ENCODE results near the gene PRR3. TPM values are rescaled to one million over a fixed set of nuclear protein-coding genes. Genes with fewer than 3 reads are reported as not detected.

The PRR3 gene
- total and polyA plus RNA-seq, 2 of the 4 experiments (the other 2 are of a cell fraction) = 7.2 to 17.3 TPM

- peak overlapping the region; percentile 52 for H2AFZ ChIP-seq (replicated peaks; ENCODE audit: low read length, poor library complexity)
- H3K9me1 ChIP-seq (ENCODE audit: insufficient read depth, low read length) = no peaks in the 10 kb centered on the region
- ATAC-seq (ENCODE audit: low read depth) = no peak
- intact Hi-C loops (cut with micrococcal nuclease) = no loop called here
- H3K9me3 ChIP-seq (ENCODE audit: control insufficient read depth, insufficient read depth, low read length) = no peaks in the 10 kb centered on the region
- peak overlapping the region; percentile 60 for H3K18ac ChIP-seq (ENCODE audit: low read depth, low read length)
- dilution Hi-C loops (cut with HindIII; ENCODE audit: low sequenced_read_pairs, unreplicated experiment) = no loop called here
- H3K4me3 ChIP-seq (ENCODE audit: insufficient read depth, low read depth, low read length) = no peak overlapping the region
- H3K36me3 ChIP-seq (ENCODE audit: control insufficient read depth, insufficient read depth, low read length) = no peaks in the 10 kb centered on the region
- H3K4me2 ChIP-seq (ENCODE audit: low read depth, low read length) = no peak overlapping the region
- H3K9ac ChIP-seq (ENCODE audit: low read depth, low read length) = no peak overlapping the region
- no peak overlapping the region for H3K27ac ChIP-seq (ENCODE audit: insufficient read depth, low read length)
- in situ Hi-C loops (cut with MboI; ENCODE audit: low sequenced_read_pairs) = no loop called here
- H2AK9ac ChIP-seq (replicated peaks; ENCODE audit: low read depth, low read length, poor library complexity) = no peak overlapping the region
- peak overlapping the region; percentile 69; the same call in 1 of the 2 replicates for H2BK20ac ChIP-seq (ENCODE audit: low read depth, low read length)
- WGBS, 2 experiments (ENCODE audit: extremely low coverage in 2 of 2, insufficient read length in 1 of 2) = 100% methylated on average over 5 of the region's 6 CpGs; no CpG with 5 or more reads in 1 of the 2 experiments
- peak overlapping the region; percentile 78 for H2BK120ac ChIP-seq (ENCODE audit: low read depth, low read length)
- peak overlapping the region; percentile 95; the same call in 1 of the 2 replicates for H2AK5ac ChIP-seq (ENCODE audit: low read depth, low read length)
- H3K56ac ChIP-seq (ENCODE audit: extremely low read depth, insufficient read depth, low read length) = no peak overlapping the region
- H4K8ac ChIP-seq (ENCODE audit: low read depth in 2 of 2, low read length in 2 of 2) = peak overlapping the region; percentile 30 to 86; a peak in 2 of 4 replicates
- H4K91ac ChIP-seq (ENCODE audit: insufficient read depth, low read depth, low read length) = peak overlapping the region; percentile 72
- TF ChIP-seq POLR2A (IDR thresholded peaks at IDR 0.05; ENCODE audit: low read depth, low read length) (no peak), USF2 (IDR thresholded peaks at IDR 0.05; ENCODE audit: low read depth, low read length) (no peak), CHD1 (IDR thresholded peaks at IDR 0.05; ENCODE audit: low read depth, low read length) (no peak), CTCF (conservative IDR thresholded peaks at IDR 0.05; ENCODE audit: low read depth, low read length) (no peak), CEBPB (IDR thresholded peaks at IDR 0.05; ENCODE audit: low read depth, low read length) (no peak), ELK1 (IDR thresholded peaks at IDR 0.05; ENCODE audit: borderline replicate concordance, low read depth, low read length) (no peak), NFE2L2 (IDR thresholded peaks at IDR 0.05; ENCODE audit: low read depth, low read length) (no peak), RCOR1 (IDR thresholded peaks at IDR 0.05; ENCODE audit: insufficient replicate concordance, low read length) (no peak), SMC3 (IDR thresholded peaks at IDR 0.05; ENCODE audit: low read depth, low read length) (no peak)
- H3K23ac ChIP-seq (ENCODE audit: low read depth, low read length) = no peak overlapping the region
- BruUV-seq (replicated peaks) = no TSS peak
- H4K20me1 ChIP-seq (ENCODE audit: insufficient read depth, low read length) = no peaks in the 10 kb centered on the region
- CTCF ChIA-PET = interaction anchor here (0.9 to 1.9 kb wide), 2 partner anchors 19 to 21 kb away, joined by 3 to 5 read pairs; no protein-coding TSS in a partner anchor
- H3K14ac ChIP-seq (replicated peaks; ENCODE audit: low read depth, low read length) = peak overlapping the region; percentile 34; the same call in 1 of the 2 replicates
- DNase-seq = no peak
- POLR2A ChIA-PET (ENCODE audit: unreplicated experiment) = no interaction called here
- H2BK15ac ChIP-seq (ENCODE audit: low read depth, low read length) = no peak overlapping the region
- no peaks in the 10 kb centered on the region for H3K27me3 ChIP-seq (ENCODE audit: control insufficient read depth, insufficient read depth, low read length)
- H2BK5ac ChIP-seq (ENCODE audit: low read depth, low read length, poor library complexity, severe bottlenecking) = peak overlapping the region; percentile 93
- peak overlapping the region; percentile 70; the same call in 1 of the 2 replicates for H4K5ac ChIP-seq (ENCODE audit: low read depth, low read length)
- peaks cover 11% of the 10 kb centered on the region for H3K4me1 ChIP-seq (ENCODE audit: control insufficient read depth, insufficient read depth, low read length)
- no peaks in the 10 kb centered on the region for H3K79me1 ChIP-seq (ENCODE audit: low read depth in 1 of 2, low read length in 2 of 2)
- H3K4ac ChIP-seq (ENCODE audit: low read depth, low read length) = peak overlapping the region; percentile 57; the same call in 1 of the 2 replicates
Observed at GRCh38 chr6:30520522-30520921, 36.6 kb upstream of the PRR3 start.
